Measurements from ENCODE around the gene OR7G1. TPM values are rescaled to one million over a fixed set of nuclear protein-coding genes. Genes with fewer than 3 reads are reported as not detected.

The OR7G1 gene
- total and polyA plus RNA-seq, 9 donors = not detected

- Histone ChIP-seq H3K27me3 (no peaks in the 10 kb centered on the region), H3K27ac (no peak overlapping the region), H3K4me3 (no peak overlapping the region), H3K36me3 (no peaks in the 10 kb centered on the region), H3K9me3 (peaks cover 0 to 12% of the 10 kb centered on the region in 2 donors), H3K4me1 (ENCODE audit: insufficient read depth) (no peaks in the 10 kb centered on the region)
- no peak for DNase-seq
- 93 to 95% (median 94%) methylated on average over 4 of the region's 4 CpGs for WGBS, 3 donors
- intact Hi-C loops (cut with DNase I) = loop anchor here in 1 of 4 donors (10.0 kb wide), 1 partner anchor 645 kb away; no protein-coding TSS in a partner anchor
- TF ChIP-seq EP300 (IDR thresholded peaks at IDR 0.05) (no peak), CTCF (IDR thresholded peaks at IDR 0.05) (no peak)
Measured at GRCh38 chr19:9149997-9150396, 34.4 kb upstream of the OR7G1 start.

- DNase-seq = no peak
- intact Hi-C loops (cut with DNase I) = loop anchor here in 1 of 4 donors (10.0 kb wide), 1 partner anchor 646 kb away; no protein-coding TSS in a partner anchor
- 92 to 98% (median 95%) methylated on average over 3 of the region's 3 CpGs for WGBS, 3 donors
- H3K9me3 ChIP-seq = peaks cover 0 to 12% of the 10 kb centered on the region in 2 donors
- no peaks in the 10 kb centered on the region for H3K4me1 ChIP-seq (ENCODE audit: insufficient read depth)
- no peak overlapping the region for H3K27ac ChIP-seq
- TF ChIP-seq EP300 (IDR thresholded peaks at IDR 0.05) (no peak), CTCF (IDR thresholded peaks at IDR 0.05) (no peak), POLR2A (IDR thresholded peaks at IDR 0.05) (no peak)
- no peaks in the 10 kb centered on the region for H3K27me3 ChIP-seq
- no peak overlapping the region for H3K4me3 ChIP-seq
- H3K36me3 ChIP-seq = no peaks in the 10 kb centered on the region
Measured at GRCh38 chr19:9148697-9149096, 33.1 kb upstream of the OR7G1 start.

GRCh38 chr19:9146882-9147281, 31.3 kb upstream of the OR7G1 start:
- H3K9me3 ChIP-seq = peaks cover 0 to 4% of the 10 kb centered on the region in 2 donors

GRCh38 chr19:9144920-9145319, 29.4 kb upstream of the OR7G1 start:
- Histone ChIP-seq H3K4me1 (ENCODE audit: insufficient read depth) (peaks cover 4% of the 10 kb centered on the region), H3K27ac (no peak overlapping the region), H3K27me3 (no peaks in the 10 kb centered on the region), H3K4me3 (no peak overlapping the region), H3K9me3 (peaks cover 0 to 4% of the 10 kb centered on the region in 2 donors), H3K36me3 (no peaks in the 10 kb centered on the region)
- no peak for TF ChIP-seq EP300 (IDR thresholded peaks at IDR 0.05)
- TF ChIP-seq CTCF (IDR thresholded peaks at IDR 0.05) = no peak
- TF ChIP-seq POLR2A (IDR thresholded peaks at IDR 0.05) = no peak
- 95 to 98% (median 98%) methylated on average over 5 of the region's 5 CpGs for WGBS, 3 donors
- intact Hi-C loops (cut with DNase I) = loop anchor here in 1 of 4 donors (10.0 kb wide), 1 partner anchor 650 kb away; no protein-coding TSS in a partner anchor
- no peak for DNase-seq

More at GRCh38 chr19:9146882-9147281, 31.3 kb upstream of the OR7G1 start:
- H3K27me3 ChIP-seq = no peaks in the 10 kb centered on the region
- H3K36me3 ChIP-seq = no peaks in the 10 kb centered on the region
- DNase-seq = no peak
- intact Hi-C loops (cut with DNase I) = loop anchor here in 1 of 4 donors (10.0 kb wide), 1 partner anchor 648 kb away; no protein-coding TSS in a partner anchor
- H3K27ac ChIP-seq = no peak overlapping the region
- H3K4me1 ChIP-seq (ENCODE audit: insufficient read depth) = peaks cover under 1% of the 10 kb centered on the region
- WGBS, 3 donors = 90 to 100% (median 96%) methylated on average over 1 of the region's 1 CpG
- no peak overlapping the region for H3K4me3 ChIP-seq
- TF ChIP-seq EP300 (IDR thresholded peaks at IDR 0.05) = no peak
- TF ChIP-seq POLR2A (IDR thresholded peaks at IDR 0.05) = no peak
- TF ChIP-seq CTCF (IDR thresholded peaks at IDR 0.05) = no peak
